Activated naive CD8-positive, alpha-beta T cell (primary cell): Measurements from ENCODE around the gene BSND.

Source experiments
- H3K27ac Mint-ChIP-seq: one replicate; pipeline ENCODE4 v1.8.0; 2021; ENCODE audit warnings: mixed read lengths
- H3K27me3 Mint-ChIP-seq: one replicate; pipeline ENCODE4 v1.8.0; 2021; ENCODE audit warnings: mixed read lengths
- H3K36me3 Mint-ChIP-seq: one replicate; pipeline ENCODE4 v1.8.0; 2021; ENCODE audit warnings: mixed read lengths
- H3K4me1 Mint-ChIP-seq: one replicate; pipeline ENCODE4 v1.8.0; 2021; ENCODE audit warnings: low read depth, mixed read lengths
- H3K4me3 Mint-ChIP-seq: one replicate; pipeline ENCODE4 v1.8.0; 2021; ENCODE audit warnings: mild to moderate bottlenecking, mixed read lengths
- H3K9me3 Mint-ChIP-seq: one replicate; pipeline ENCODE4 v1.8.0; 2021; ENCODE audit warnings: low read depth, mixed read lengths

Gene BSND

DNA sequence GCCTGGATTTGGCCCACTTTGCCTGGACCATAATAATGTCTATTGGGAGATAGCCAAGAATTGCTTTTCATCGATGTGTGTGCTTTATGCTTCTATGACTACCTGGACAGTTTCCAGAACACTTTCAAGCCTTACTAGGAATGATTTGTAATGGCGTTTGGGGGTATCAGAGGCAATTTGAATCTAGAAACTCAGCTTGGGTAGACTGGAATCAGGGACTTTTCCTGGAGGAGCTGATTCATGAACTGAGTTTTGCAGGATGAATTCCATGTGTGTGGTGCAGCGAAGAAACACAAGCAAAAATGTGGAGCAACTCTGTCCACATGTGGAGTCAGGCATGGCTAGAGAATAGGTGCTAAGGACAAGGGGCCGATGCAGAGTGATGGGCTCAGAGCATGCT lies 30.2 kb upstream of the BSND start:
- Mint-ChIP-seq H3K4me3 (no peak overlapping the region), H3K9me3 (no peaks in the 10 kb centered on the region), H3K36me3 (no peaks in the 10 kb centered on the region), H3K4me1 (peaks cover 4% of the 10 kb centered on the region), H3K27me3 (peaks cover 19% of the 10 kb centered on the region), H3K27ac (no peak overlapping the region)

DNA sequence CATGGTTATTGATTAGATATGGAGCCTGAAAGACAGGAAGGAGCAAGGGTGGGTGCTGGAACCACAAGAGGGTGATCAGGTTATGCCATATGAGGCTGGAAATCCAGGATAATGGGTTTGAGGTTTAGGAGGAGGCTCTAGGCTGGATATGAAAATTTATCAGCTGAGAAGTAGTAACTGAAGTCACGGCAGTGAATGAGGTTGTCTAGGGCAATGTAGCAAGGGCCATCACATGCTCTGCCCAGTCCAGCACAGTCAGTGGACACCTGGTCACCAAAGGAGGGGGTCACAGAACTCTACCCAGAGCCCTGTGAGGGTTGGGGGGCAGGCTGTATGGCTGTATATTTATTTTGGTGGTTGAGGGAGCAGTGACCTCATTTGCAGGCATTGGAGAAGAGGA lies 28.9 kb upstream of the BSND start:
- Mint-ChIP-seq H3K27ac (no peak overlapping the region), H3K4me3 (no peak overlapping the region), H3K9me3 (no peaks in the 10 kb centered on the region), H3K27me3 (peaks cover 20% of the 10 kb centered on the region), H3K4me1 (peaks cover 4% of the 10 kb centered on the region), H3K36me3 (no peaks in the 10 kb centered on the region)

DNA sequence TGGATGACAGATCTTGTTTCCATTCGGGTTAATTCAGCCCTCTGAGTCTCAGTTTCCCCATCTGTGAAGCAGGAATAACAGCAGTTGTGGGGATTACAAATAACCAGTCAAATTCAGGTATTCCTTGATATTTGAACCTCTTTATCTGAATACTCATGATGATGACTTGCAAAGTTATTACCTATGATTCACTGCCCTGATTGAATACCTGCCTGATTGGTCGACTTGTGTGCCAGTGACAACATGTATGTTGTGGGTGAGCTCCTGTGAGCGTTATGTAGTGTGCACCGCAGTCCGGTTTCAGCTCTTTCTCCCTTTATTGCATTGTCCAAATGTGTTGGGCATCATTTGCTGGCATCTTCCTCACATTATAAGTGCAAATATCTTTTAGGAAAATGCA lies 27.8 kb upstream of the BSND start:
- no peak overlapping the region for H3K4me3 Mint-ChIP-seq
- H3K27me3 Mint-ChIP-seq = peaks cover 20% of the 10 kb centered on the region
- no peaks in the 10 kb centered on the region for H3K36me3 Mint-ChIP-seq
- no peak overlapping the region for H3K27ac Mint-ChIP-seq
- no peaks in the 10 kb centered on the region for H3K9me3 Mint-ChIP-seq
- H3K4me1 Mint-ChIP-seq = peaks cover 3% of the 10 kb centered on the region

DNA sequence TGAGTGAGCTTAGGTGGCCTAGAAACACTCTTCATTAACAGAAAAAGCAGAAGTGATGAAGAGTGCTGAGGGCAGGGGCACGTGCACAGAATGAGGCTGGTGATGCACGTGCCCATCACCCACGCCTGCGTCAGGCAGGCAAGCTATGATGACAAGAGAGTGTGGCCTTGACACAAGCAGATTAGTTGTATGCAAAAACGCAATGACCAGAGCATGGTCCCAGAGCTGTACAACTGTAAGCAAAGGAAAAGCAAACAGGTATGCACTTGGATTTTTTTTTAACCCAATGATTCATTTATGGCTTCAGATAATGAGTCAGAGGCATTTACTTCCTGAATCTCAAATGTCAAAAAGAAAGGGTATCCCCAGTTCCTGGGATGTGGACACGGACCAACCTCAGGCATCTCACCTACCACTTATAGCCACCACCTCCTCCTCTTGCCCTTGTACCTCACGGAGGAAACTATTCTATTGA lies 27.4 kb upstream of the BSND start:
- Mint-ChIP-seq H3K27ac (no peak overlapping the region), H3K4me1 (no peaks in the 10 kb centered on the region), H3K36me3 (no peaks in the 10 kb centered on the region), H3K4me3 (no peak overlapping the region), H3K27me3 (peaks cover 20% of the 10 kb centered on the region), H3K9me3 (no peaks in the 10 kb centered on the region)

DNA sequence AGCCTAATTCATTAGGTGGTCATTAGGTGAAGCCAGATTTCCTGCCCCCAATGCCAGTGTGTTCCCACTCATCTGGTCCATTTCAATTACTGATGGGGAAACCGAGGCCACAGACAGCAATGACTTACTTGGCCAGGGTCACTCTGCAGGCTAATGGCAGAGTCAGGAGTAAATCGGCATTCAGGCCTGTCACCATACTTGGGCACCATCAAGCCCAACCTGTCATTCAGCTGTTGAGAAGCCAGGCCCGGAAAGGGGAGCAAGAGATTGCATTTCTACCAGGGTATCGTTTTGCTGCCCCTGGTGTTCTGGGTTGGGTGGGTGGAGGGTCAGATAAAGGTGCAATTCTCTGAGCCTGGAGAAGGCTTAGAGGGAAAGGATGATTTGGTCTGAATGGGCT lies 26.3 kb upstream of the BSND start:
- H3K4me3 Mint-ChIP-seq = no peak overlapping the region
- H3K4me1 Mint-ChIP-seq = no peaks in the 10 kb centered on the region
- H3K27ac Mint-ChIP-seq = no peak overlapping the region
- no peaks in the 10 kb centered on the region for H3K9me3 Mint-ChIP-seq
- H3K36me3 Mint-ChIP-seq = no peaks in the 10 kb centered on the region
- H3K27me3 Mint-ChIP-seq = peaks cover 17% of the 10 kb centered on the region

DNA sequence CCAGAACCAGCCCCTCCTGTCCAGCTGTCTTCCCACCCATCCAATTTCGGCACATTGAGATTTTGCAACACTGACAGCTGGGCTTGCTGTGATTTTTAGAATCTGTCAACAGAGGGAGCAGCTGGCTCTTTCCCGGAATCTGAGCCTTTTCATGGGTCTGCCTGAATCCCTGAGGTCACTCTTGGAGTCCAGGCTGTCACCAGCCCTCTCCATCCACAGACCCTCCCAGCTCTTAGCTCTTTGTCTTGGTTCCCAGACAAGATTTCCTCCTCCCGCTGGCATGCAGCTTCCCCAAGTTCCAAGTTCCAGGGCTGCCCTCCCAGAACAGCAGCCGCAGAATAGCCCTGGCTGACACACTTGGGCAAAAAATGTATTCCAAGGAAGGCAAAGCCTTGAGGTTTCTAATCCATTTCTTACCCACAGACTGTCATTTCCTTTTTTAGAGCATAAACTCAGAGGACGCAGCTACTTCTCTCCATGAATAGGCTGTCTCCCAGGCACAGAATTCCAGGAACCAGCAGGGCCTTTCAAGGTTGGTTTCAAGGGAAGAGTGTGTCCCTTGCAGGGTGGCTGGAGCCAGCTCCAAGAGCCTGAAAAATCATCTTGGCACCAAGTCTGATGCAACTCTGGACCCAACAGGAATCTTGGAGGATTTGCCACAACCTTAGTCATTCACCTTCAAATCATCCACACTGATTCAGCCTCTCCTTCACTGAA lies 25.4 kb upstream of the BSND start:
- Mint-ChIP-seq H3K4me1 (no peaks in the 10 kb centered on the region), H3K9me3 (no peaks in the 10 kb centered on the region), H3K4me3 (no peak overlapping the region), H3K27ac (no peak overlapping the region), H3K36me3 (no peaks in the 10 kb centered on the region), H3K27me3 (peaks cover 17% of the 10 kb centered on the region)

DNA sequence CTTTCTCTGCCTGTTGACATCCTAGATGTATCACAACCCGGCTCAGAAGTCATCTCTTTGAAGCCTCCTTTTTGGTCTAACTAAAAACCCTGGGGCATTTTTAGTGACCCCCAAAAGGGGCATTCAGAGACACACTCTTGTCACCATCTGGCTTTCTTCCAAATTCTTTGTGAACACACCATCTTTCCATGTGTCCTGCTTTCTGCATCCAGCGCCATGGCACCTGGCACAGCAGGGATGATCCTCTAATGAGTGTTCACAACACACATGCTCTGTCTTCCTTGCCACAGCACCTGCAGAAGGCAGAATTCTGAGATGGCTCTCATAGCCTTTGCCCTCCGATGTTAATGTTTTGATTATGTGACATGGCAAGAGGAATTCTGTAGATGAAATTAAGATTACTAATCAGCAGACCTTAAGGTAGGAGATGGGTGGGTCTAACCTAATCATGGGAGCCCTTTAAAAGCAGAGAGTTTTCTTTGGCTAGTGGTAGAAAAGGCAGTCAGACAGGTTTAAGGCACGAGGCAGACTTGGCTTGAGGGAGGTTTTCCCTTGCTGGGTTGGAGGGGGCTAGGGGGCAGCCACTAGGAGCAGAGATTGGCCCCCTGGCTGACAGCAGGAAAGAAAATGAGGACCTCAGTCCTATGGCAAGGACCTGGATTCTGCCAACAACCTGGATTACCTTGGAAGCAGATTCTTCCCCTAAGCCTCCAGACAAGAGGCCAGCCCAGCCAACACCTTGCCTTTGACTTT lies 23.2 kb upstream of the BSND start:
- H3K36me3 Mint-ChIP-seq = no peaks in the 10 kb centered on the region
- no peaks in the 10 kb centered on the region for H3K9me3 Mint-ChIP-seq
- H3K27me3 Mint-ChIP-seq = peaks cover 16% of the 10 kb centered on the region
- no peak overlapping the region for H3K27ac Mint-ChIP-seq
- H3K4me3 Mint-ChIP-seq = no peak overlapping the region
- H3K4me1 Mint-ChIP-seq = no peaks in the 10 kb centered on the region

DNA sequence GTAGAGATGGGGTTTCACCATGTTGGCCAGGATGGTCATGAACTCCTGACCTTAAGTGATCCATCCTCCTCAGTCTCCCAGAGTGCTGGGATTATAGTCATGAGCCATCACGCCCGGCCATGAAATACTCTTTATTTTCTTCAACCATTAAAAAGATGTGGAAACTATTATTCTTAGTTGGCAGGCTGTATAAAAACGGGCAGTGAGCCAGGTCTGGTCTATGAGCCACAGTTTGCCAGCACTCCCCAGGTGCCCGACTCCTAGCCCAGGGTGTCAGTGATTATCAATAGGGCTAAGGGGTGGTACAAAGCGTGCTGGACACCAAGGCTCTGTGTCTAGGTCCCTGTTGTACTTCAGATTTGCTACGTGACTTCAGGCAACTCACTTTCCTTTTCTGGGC lies 22.0 kb upstream of the BSND start:
- Mint-ChIP-seq H3K4me1 (no peaks in the 10 kb centered on the region), H3K27ac (no peak overlapping the region), H3K9me3 (no peaks in the 10 kb centered on the region), H3K4me3 (no peak overlapping the region), H3K27me3 (peaks cover 22% of the 10 kb centered on the region), H3K36me3 (no peaks in the 10 kb centered on the region)

DNA sequence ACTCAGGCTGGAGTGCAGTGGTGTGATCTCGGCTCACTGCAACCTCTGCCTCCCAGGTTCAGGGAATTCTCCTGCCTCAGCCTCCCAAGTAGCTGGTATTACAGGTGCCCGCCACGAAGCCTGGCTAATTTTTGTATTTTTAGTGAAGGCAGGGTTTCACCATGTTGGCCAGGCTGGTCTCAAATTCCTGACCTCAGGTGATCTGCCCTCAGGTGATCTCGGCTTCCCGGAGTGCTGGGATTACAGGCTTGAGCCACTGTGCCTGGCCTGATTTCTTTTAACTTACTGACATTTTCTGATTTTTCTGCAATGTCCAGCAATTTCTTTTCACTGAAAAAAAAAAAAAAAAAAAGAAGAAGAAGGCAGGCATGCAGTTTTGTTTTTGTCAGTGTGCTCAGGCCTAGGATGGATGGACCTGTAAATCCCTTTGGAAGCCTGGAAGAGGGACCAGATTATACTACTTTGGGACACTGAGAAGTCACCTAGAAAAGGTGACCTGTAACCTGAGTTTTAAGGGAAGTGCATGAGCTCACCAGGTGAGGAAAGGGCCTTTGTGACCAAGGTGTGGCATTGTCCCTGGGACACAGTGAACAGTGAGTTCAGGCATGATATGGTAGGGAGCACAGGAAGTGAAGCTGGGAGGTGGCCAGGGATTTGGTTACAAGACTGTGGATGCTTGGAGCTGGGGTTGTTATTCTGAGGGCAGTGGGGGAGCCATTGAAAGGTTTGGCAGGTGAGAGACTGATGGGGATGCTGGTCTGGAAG lies 21.0 kb upstream of the BSND start:
- Mint-ChIP-seq H3K27ac (no peak overlapping the region), H3K36me3 (no peaks in the 10 kb centered on the region), H3K4me1 (no peaks in the 10 kb centered on the region), H3K4me3 (no peak overlapping the region), H3K9me3 (no peaks in the 10 kb centered on the region), H3K27me3 (peaks cover 20% of the 10 kb centered on the region)

DNA sequence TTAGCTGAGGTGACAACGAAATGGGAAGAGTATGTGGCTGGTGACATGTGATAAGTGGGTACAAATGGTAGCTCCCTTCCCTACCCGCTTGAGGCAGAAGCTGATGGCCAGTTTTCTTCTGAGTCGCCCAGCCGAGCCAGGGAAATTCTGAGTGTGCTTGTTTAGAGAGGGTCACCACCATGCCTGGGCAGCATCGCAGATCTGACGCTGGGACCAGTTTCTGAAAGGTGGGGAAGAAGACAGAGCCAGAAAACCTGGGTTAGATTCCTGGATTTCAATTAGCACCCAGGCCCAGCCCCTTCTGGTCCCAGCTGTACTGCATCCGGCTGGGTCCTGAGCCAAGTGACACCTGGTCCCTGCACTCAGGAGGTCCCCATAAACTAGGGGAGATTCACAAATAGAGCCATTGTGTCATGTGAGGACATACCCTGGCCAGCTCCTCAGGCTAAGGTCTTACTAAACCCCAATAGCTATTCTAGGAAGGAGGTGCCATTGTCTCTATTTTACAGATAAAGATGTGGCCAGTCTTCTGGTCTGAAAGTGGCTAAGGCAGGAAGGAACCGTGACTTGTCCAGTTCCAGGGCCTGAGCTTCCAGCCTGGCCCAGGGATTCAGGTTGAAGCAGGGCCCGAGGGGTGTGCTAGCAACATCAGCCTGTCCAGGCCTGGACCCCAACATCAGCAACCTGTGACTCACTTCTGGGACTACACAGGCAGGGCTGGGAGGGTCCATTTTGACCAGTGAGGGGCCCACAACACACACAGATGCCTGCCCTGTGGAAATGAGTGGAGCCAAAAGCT lies 20.0 kb upstream of the BSND start:
- H3K27me3 Mint-ChIP-seq = peaks cover 16% of the 10 kb centered on the region
- H3K27ac Mint-ChIP-seq = no peak overlapping the region
- H3K9me3 Mint-ChIP-seq = no peaks in the 10 kb centered on the region
- H3K36me3 Mint-ChIP-seq = no peaks in the 10 kb centered on the region
- no peak overlapping the region for H3K4me3 Mint-ChIP-seq
- no peaks in the 10 kb centered on the region for H3K4me1 Mint-ChIP-seq

DNA sequence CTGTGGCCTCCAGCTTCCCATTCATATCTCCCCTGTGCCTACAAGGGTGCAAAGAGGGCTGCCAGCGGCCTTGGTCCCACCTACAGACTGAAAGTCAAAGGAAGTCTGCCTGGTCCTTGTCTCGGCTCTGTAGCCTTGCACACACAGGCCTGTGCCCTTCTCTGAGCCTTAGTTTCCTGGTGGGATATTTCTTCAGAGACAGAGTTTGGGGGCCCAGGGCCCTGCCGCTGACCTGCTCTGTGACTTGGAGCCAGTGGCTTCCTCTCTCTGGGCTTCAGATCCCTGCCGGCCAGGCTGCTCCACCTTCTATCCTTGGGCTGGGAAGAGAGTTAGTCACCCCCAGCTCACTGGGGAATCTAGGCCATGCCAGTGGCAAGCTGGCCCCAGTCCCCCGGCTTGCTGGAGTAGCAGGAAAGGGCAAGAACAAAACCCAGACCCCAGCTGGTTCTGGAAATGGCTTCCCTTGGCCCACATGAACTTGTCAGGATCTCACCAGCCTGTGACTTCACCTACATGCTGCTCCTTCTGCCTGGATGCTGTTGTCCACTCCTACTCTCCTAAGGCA lies 19.3 kb upstream of the BSND start:
- Mint-ChIP-seq H3K9me3 (no peaks in the 10 kb centered on the region), H3K27ac (no peak overlapping the region), H3K36me3 (no peaks in the 10 kb centered on the region), H3K27me3 (peaks cover 16% of the 10 kb centered on the region), H3K4me3 (no peak overlapping the region), H3K4me1 (no peaks in the 10 kb centered on the region)

DNA sequence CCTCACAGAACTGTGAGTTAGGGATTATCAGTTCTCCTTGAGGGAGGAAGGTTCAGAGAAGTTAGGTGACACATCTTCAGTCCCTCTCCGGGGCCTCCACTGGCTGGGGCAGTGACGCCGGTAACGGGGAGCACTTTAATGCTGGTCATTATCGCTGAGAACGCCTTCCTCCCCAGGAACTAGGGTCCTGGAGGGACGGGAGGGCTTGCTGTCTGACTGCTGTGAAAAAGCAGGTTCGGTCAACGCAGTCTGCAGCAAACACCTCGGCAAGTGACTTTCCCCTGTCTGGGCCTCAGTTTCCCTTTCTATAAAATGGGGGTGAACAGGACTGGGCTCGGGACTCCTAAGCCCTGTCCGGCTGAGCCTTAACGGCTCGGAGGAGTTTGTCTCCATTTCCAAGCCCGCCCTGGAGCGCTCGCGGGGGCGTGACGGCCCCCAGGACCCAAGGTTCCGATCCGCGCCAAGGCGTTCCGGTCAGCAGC lies 18.6 kb upstream of the BSND start:
- no peaks in the 10 kb centered on the region for H3K36me3 Mint-ChIP-seq
- H3K4me3 Mint-ChIP-seq = no peak overlapping the region
- no peaks in the 10 kb centered on the region for H3K4me1 Mint-ChIP-seq
- H3K9me3 Mint-ChIP-seq = no peaks in the 10 kb centered on the region
- peaks cover 16% of the 10 kb centered on the region for H3K27me3 Mint-ChIP-seq
- no peak overlapping the region for H3K27ac Mint-ChIP-seq

DNA sequence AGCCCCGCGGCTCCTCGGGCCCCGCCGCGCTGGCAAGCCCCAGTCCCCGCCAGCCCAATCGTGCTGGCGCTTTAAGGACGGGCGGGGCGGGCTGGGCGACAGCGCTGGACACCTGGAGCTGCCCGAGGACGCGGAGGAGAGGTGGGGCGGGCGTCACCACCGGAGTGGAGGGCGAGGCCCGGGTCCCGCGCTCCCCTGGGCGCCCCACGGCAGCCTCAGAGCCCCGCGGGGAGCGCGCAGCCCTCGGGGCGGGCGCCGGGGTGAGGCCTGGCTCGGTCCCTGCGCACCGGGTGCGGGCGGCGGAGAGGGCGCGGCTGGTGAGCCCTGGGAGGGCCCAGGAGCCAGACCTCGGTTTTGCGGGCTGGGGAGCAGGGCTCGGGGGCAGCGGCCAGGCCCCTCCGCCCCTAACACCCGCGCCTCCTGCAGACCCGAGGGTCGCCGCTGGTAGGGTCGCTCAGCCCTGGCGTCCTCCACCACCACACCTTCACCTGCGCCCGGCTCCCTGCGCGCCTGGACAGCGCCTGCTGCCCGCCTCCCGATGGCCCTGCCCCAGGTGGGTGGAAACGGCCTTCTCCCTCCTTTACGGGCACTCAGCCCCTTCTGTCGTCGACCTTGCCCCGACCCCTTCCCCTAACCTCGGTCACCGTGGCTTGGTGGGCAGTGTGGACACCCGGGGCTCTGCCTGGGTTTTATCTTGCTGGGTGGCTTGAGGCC lies 18.0 kb upstream of the BSND start, which contains the start of gene TMEM61:
Gene TMEM61 (plus strand): TSS at position 101 of the 714 bp plus-strand sequence. CDS start 438 bp downstream, at position 539.
- H3K9me3 Mint-ChIP-seq = no peaks in the 10 kb centered on the region
- no peaks in the 10 kb centered on the region for H3K36me3 Mint-ChIP-seq
- no peaks in the 10 kb centered on the region for H3K4me1 Mint-ChIP-seq
- H3K27me3 Mint-ChIP-seq = peaks cover 16% of the 10 kb centered on the region
- no peak within 1 kb of the TSS for H3K27ac Mint-ChIP-seq
- H3K4me3 Mint-ChIP-seq = no peak within 1 kb of the TSS

DNA sequence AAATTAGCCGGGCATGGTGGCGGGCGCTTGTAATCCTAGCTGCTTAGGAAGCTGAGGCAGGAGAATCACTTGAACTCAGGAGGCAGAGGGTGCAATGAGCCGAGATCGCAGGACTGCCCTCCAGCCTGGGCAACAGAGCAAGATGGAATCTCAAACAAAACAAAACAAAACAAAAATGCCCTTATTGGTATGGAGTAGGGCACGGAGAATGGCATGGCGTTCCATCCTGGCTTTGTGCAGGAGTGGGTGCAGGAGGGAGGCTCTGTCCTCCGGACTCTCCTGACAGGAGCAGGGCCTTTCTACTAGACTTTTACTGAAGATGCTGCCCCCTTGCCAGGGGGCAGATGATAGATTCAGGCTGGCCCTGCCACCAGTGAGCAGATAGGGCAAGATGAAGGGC lies 17.3 kb upstream of the BSND start:
- Mint-ChIP-seq H3K27me3 (peaks cover 16% of the 10 kb centered on the region), H3K4me3 (no peak overlapping the region), H3K36me3 (no peaks in the 10 kb centered on the region), H3K27ac (no peak overlapping the region), H3K4me1 (no peaks in the 10 kb centered on the region), H3K9me3 (no peaks in the 10 kb centered on the region)
